ENCODE data around the gene C1R.

DNA sequence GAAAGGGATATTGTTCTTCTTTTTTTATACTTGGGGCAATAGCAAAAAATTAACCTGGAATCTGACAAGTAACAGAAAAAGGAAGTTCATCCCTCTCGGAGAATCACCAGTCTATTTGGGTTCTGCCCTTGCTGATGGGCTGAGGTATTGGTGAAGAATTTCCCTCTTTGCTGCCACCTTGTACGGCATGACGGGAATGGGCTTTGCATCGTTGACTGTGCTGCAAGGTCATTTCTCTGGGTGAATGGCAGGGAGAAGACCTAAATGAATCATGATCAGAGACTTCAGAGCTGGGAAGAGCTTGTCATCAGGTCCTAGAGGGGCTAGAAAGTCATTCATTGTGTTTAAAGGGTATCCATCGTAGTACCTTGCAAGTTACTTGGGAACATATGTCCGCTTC, 19.7 kb downstream of the C1R start:
- TF ChIP-seq EZH2phosphoT487 (conservative IDR thresholded peaks at IDR 0.05; ENCODE audit: low read length) (no peak), CTCF (IDR thresholded peaks at IDR 0.05; ENCODE audit: insufficient read depth, low read length, poor library complexity, severe bottlenecking) (no peak)
